MM.1S (cell line): Measurements from ENCODE around the gene DSTN.

ENCODE experiments used
- EZH2 ChIP-seq: fragments of 300-600 bp; sonication (generic); optimal IDR thresholded peaks from 2 replicates; pipeline ENCODE3; 2017; ENCODE audit warnings: low read depth, mild to moderate bottlenecking, antibody characterized with exemption, low read length, mixed read lengths
- TF ChIP-seq, protein P1 (sequence below): fragments of 300-600 bp; sonication (generic); IDR thresholded peaks from 2 replicates; pipeline ENCODE4 v1.5.1; 2016; ENCODE audit warnings: antibody characterized with exemption, low read length, mixed read lengths

DNA sequence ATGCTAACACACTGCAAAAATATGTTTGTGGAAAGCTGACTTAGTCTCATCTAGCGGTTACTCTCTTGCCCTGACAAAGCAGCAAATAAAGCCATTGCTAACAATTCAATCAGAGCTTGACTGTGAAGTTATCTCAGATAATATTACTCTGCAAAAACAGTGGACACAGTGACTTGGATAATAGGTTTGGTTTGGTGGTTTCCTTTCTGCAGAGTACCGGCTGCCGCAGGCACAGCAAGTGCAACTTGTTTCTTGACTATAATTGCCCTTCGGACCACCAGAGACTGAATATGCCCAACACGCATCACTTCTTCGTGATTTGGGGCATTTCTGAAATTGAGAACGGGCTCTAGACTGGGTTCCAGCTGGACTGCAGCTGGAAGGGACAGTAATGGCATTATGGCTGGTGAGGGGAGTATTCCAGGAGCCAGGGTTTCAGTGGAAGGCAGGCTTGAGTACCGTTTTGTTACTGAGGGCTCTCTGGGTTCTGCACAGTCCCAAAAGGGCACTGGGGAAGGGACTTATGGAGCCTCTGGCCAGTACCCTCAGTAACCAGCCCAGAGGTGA is 40.0 kb downstream of the DSTN start:
- TF ChIP-seq, protein P1, sequence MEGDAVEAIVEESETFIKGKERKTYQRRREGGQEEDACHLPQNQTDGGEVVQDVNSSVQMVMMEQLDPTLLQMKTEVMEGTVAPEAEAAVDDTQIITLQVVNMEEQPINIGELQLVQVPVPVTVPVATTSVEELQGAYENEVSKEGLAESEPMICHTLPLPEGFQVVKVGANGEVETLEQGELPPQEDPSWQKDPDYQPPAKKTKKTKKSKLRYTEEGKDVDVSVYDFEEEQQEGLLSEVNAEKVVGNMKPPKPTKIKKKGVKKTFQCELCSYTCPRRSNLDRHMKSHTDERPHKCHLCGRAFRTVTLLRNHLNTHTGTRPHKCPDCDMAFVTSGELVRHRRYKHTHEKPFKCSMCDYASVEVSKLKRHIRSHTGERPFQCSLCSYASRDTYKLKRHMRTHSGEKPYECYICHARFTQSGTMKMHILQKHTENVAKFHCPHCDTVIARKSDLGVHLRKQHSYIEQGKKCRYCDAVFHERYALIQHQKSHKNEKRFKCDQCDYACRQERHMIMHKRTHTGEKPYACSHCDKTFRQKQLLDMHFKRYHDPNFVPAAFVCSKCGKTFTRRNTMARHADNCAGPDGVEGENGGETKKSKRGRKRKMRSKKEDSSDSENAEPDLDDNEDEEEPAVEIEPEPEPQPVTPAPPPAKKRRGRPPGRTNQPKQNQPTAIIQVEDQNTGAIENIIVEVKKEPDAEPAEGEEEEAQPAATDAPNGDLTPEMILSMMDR = no peak
- no peak for TF ChIP-seq EZH2
